ENCODE measurements around the gene MYORG.
"Not testable (repeated sequence)": the region's sequence is repeated elsewhere in the genome, so short reads cannot be mapped to it uniquely, and the experiment has no call there.

The MYORG gene

DNA sequence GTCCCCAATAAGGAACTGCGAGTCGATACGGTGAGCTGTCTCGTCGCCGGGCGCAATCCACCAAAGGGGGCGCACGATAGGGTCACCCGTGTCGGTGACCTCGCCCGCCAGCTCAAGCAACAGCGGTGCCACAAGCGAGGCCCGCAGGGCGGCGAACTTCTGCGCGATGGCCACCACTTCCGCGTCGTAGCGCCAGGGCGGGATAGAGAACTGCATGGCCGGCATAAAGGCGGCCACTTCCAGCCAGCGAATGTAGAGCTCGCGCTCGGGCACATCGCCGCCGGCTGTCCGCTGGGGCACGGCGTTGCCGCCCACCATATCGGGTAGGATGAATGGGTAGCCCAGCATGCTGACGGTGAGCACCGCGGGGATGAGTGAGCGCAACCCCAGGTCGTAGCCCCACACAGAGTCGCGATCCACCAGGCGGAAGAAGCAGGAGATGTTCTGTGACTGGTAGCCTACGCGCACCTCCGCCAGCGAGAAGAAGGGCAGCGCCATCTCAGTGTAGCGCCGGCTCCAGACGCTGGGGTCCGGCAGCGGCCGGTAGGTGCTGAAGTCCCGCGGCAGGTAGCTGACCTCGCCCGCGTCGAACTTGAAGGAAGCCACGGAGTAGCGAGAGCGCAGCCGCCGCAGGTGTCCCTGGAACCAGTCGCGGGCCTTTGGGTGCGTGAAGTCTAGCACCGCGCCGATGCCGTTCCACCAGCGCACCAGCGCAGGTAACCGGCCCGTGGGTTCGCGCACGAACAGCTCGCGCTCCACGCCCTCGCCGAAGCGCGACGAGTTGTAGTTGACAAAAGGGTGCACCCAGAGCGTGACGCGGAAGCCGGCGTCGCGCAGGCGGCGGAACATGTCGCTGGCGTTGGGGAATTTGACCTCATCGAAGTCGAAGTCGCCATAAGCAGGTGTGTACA, 5.5 kb downstream of the MYORG start:
- H3K4me2 ChIP-seq (ENCODE audit: low read length): no peak overlapping the region
- no peak overlapping the region for H4K5ac ChIP-seq (ENCODE audit: low read length)
- H4K8ac ChIP-seq (ENCODE audit: low read depth, low read length): no peak overlapping the region
- no peak for DNase-seq
- no CpG with 5 or more reads among the region's 105 CpGs for WGBS (ENCODE audit: extremely low coverage, insufficient coverage, low lambda C conversion rate)
- peaks cover 6% of the 10 kb centered on the region for H3K36me3 ChIP-seq (ENCODE audit: control insufficient read depth, insufficient read depth, low read length)
- no peak overlapping the region for H2BK15ac ChIP-seq (replicated peaks; ENCODE audit: low read depth)
- H2BK5ac ChIP-seq (ENCODE audit: low read length): no peak overlapping the region
- no peaks in the 10 kb centered on the region for H3K27me3 ChIP-seq (ENCODE audit: insufficient read depth, low read length, poor library complexity)
- H3K27ac ChIP-seq (ENCODE audit: low read depth, low read length): no peak overlapping the region
- H2BK120ac ChIP-seq (ENCODE audit: low read depth, low read length): no peak overlapping the region
- no peak overlapping the region for H3K4ac ChIP-seq (ENCODE audit: low read depth, low read length)
- no peak overlapping the region for H2AK5ac ChIP-seq (ENCODE audit: low read length)
- peaks cover 9% of the 10 kb centered on the region for H3K4me1 ChIP-seq (ENCODE audit: control insufficient read depth, low read depth, low read length)
- H3K56ac ChIP-seq (ENCODE audit: low read length): no peak overlapping the region
- no peak overlapping the region for H3K23ac ChIP-seq (ENCODE audit: low read length)
- peaks cover 7% of the 10 kb centered on the region for H3K79me1 ChIP-seq (ENCODE audit: low read length)
- H3K4me3 ChIP-seq (ENCODE audit: low read length): no peak overlapping the region
- H3K79me2 ChIP-seq (ENCODE audit: control insufficient read depth, insufficient read depth, low read length): peaks cover 7% of the 10 kb centered on the region
- no peak overlapping the region for H3K18ac ChIP-seq (ENCODE audit: low read length)
- no peak overlapping the region for H3K9ac ChIP-seq (ENCODE audit: low read length)

DNA sequence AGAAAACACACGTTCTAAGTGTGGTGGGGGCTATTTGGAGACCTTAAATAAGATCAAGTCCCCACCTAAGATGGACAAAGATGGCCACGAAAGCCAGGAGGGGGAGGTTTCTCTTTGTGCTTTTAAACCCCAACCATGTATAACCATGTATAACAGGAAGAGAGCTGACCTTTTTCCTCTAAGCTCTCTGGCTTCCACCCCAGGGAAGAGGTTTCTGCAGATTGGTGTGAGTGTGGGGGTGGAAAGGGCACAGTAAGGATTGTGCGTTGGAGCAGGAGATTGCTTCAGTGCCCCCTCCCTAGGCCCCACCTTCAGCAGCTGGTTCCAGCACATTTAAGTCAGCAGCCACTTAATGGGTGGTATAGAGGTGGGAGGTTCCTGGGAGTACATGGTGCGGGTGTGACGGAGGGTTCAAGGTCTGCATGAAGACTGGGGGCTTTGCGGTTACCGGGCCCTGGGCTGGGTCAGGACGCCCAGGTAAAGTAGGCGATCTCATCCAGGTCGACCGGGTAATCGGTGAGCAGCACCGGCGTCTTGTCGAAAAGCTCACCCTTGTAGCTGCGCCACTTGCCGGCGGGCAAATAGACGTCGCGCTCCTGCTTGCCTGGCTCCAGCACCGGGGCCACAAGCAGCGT, 6.2 kb downstream of the MYORG start:
- H3K23ac ChIP-seq (ENCODE audit: low read length): no peak overlapping the region

GRCh38 chr9:34369636-34370035, 7.1 kb downstream of the MYORG start:
- Histone ChIP-seq H4K5ac (ENCODE audit: low read length) (no peak overlapping the region), H3K9ac (ENCODE audit: low read length) (no peak overlapping the region), H3K23ac (ENCODE audit: low read length) (no peak overlapping the region), H3K79me2 (ENCODE audit: control insufficient read depth, insufficient read depth, low read length) (peaks cover 7% of the 10 kb centered on the region), H3K27ac (ENCODE audit: low read depth, low read length) (no peak overlapping the region), H2AK5ac (ENCODE audit: low read length) (no peak overlapping the region), H3K56ac (ENCODE audit: low read length) (no peak overlapping the region), H3K4ac (ENCODE audit: low read depth, low read length) (no peak overlapping the region), H3K18ac (ENCODE audit: low read length) (no peak overlapping the region), H3K4me1 (ENCODE audit: control insufficient read depth, low read depth, low read length) (peaks cover 8% of the 10 kb centered on the region), H3K36me3 (ENCODE audit: control insufficient read depth, insufficient read depth, low read length) (peaks cover 6% of the 10 kb centered on the region), H3K79me1 (ENCODE audit: low read length) (peaks cover 7% of the 10 kb centered on the region), H2BK120ac (ENCODE audit: low read depth, low read length) (no peak overlapping the region), H3K4me3 (ENCODE audit: low read length) (no peak overlapping the region), H2BK5ac (ENCODE audit: low read length) (no peak overlapping the region), H2BK15ac (replicated peaks; ENCODE audit: low read depth) (no peak overlapping the region), H3K27me3 (ENCODE audit: insufficient read depth, low read length, poor library complexity) (no peaks in the 10 kb centered on the region), H3K4me2 (ENCODE audit: low read length) (no peak overlapping the region), H4K8ac (ENCODE audit: low read depth, low read length) (no peak overlapping the region)
- WGBS (ENCODE audit: extremely low coverage, insufficient coverage, low lambda C conversion rate): no CpG with 5 or more reads among the region's 4 CpGs
- no peak for DNase-seq

More for the DNA sequence above, 6.2 kb downstream of the MYORG start:
- Histone ChIP-seq H3K4me3 (ENCODE audit: low read length) (no peak overlapping the region), H2BK5ac (ENCODE audit: low read length) (no peak overlapping the region), H4K8ac (ENCODE audit: low read depth, low read length) (no peak overlapping the region), H3K18ac (ENCODE audit: low read length) (no peak overlapping the region), H2BK15ac (replicated peaks; ENCODE audit: low read depth) (no peak overlapping the region), H3K36me3 (ENCODE audit: control insufficient read depth, insufficient read depth, low read length) (peaks cover 6% of the 10 kb centered on the region), H3K79me1 (ENCODE audit: low read length) (peaks cover 7% of the 10 kb centered on the region), H4K5ac (ENCODE audit: low read length) (no peak overlapping the region), H2AK5ac (ENCODE audit: low read length) (no peak overlapping the region), H3K79me2 (ENCODE audit: control insufficient read depth, insufficient read depth, low read length) (peaks cover 7% of the 10 kb centered on the region), H3K4me1 (ENCODE audit: control insufficient read depth, low read depth, low read length) (peaks cover 6% of the 10 kb centered on the region), H2BK120ac (ENCODE audit: low read depth, low read length) (no peak overlapping the region), H3K27me3 (ENCODE audit: insufficient read depth, low read length, poor library complexity) (no peaks in the 10 kb centered on the region), H3K9ac (ENCODE audit: low read length) (no peak overlapping the region), H3K4me2 (ENCODE audit: low read length) (no peak overlapping the region), H3K4ac (ENCODE audit: low read depth, low read length) (no peak overlapping the region), H3K27ac (ENCODE audit: low read depth, low read length) (no peak overlapping the region), H3K56ac (ENCODE audit: low read length) (no peak overlapping the region)
- WGBS (ENCODE audit: extremely low coverage, insufficient coverage, low lambda C conversion rate): no CpG with 5 or more reads among the region's 23 CpGs
- no peak for DNase-seq

DNA sequence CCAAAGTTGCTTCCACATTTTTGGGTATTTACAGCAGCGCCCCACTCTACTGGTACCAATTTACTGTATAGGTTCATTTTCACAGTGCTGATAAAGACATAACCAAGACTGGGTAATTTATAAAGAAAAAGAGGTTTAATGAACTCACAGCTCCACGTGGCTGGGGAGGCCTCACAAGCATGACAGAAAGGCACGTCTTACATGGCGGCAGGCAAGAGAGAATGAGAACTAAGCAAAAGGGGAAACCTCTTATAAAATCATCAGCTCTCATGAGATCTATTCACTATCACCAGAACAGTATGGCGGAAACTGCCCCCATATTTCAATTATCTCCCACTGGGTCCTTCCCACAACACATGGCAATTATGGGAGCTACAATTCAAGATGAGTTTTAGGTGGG, 7.9 kb downstream of the MYORG start:
- H3K4me1 ChIP-seq (ENCODE audit: control insufficient read depth, low read depth, low read length): peaks cover 14% of the 10 kb centered on the region
- H4K8ac ChIP-seq (ENCODE audit: low read depth, low read length); H2BK120ac ChIP-seq (ENCODE audit: low read depth, low read length); H2BK5ac ChIP-seq (ENCODE audit: low read length); H3K79me1 ChIP-seq (ENCODE audit: low read length); H4K5ac ChIP-seq (ENCODE audit: low read length); H2BK15ac ChIP-seq (replicated peaks; ENCODE audit: low read depth); H3K9ac ChIP-seq (ENCODE audit: low read length); H3K23ac ChIP-seq (ENCODE audit: low read length); H2AK5ac ChIP-seq (ENCODE audit: low read length); H3K36me3 ChIP-seq (ENCODE audit: control insufficient read depth, insufficient read depth, low read length); DNase-seq; H3K4me2 ChIP-seq (ENCODE audit: low read length); H3K4me3 ChIP-seq (ENCODE audit: low read length); H3K27me3 ChIP-seq (ENCODE audit: insufficient read depth, low read length, poor library complexity); H3K4ac ChIP-seq (ENCODE audit: low read depth, low read length); H3K79me2 ChIP-seq (ENCODE audit: control insufficient read depth, insufficient read depth, low read length); H3K56ac ChIP-seq (ENCODE audit: low read length); H3K18ac ChIP-seq (ENCODE audit: low read length); H3K27ac ChIP-seq (ENCODE audit: low read depth, low read length): not testable (repeated sequence)
- no CpG with 5 or more reads among the region's 5 CpGs for WGBS (ENCODE audit: extremely low coverage, insufficient coverage, low lambda C conversion rate)

GRCh38 chr9:34367751-34368410, 8.8 kb downstream of the MYORG start:
- not testable (repeated sequence) for H3K36me3 ChIP-seq (ENCODE audit: control insufficient read depth, insufficient read depth, low read length); H3K79me1 ChIP-seq (ENCODE audit: low read length); H3K4ac ChIP-seq (ENCODE audit: low read depth, low read length); H3K4me3 ChIP-seq (ENCODE audit: low read length); H2BK5ac ChIP-seq (ENCODE audit: low read length); H2BK120ac ChIP-seq (ENCODE audit: low read depth, low read length); H4K5ac ChIP-seq (ENCODE audit: low read length); H3K56ac ChIP-seq (ENCODE audit: low read length); H3K27ac ChIP-seq (ENCODE audit: low read depth, low read length); H4K8ac ChIP-seq (ENCODE audit: low read depth, low read length); H3K18ac ChIP-seq (ENCODE audit: low read length); H2AK5ac ChIP-seq (ENCODE audit: low read length); H3K79me2 ChIP-seq (ENCODE audit: control insufficient read depth, insufficient read depth, low read length); H3K9ac ChIP-seq (ENCODE audit: low read length); H3K23ac ChIP-seq (ENCODE audit: low read length); H3K27me3 ChIP-seq (ENCODE audit: insufficient read depth, low read length, poor library complexity); H3K4me2 ChIP-seq (ENCODE audit: low read length); DNase-seq; H2BK15ac ChIP-seq (replicated peaks; ENCODE audit: low read depth)
- no CpG with 5 or more reads among the region's 3 CpGs for WGBS (ENCODE audit: extremely low coverage, insufficient coverage, low lambda C conversion rate)
- H3K4me1 ChIP-seq (ENCODE audit: control insufficient read depth, low read depth, low read length): peaks cover 17% of the 10 kb centered on the region
